ENCODE measurements around the gene ADCY5.

ADCY5 gene

DNA sequence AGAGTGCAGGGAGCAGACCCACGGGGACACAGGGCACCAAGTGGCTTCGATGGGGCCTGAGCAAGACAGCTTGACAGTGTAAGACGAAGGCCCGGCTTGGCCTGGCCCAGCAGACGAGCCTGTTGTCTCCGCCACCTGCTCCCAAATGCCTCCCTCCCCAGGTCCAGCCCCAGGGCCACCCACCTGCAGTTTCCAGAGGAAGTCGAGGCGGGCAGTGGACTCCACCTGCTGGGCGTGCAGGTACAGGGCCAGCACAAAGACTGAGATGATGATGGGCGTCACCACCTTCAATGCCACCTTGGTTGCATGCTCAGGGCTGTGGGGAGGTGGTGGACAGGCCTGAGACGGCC lies 153.0 kb downstream of the ADCY5 start:
- H3K9me3 Mint-ChIP-seq (ENCODE audit: low read depth): no peaks in the 10 kb centered on the region
- H3K27me3 Mint-ChIP-seq: no peaks in the 10 kb centered on the region
- no peak overlapping the region for H3K27ac Mint-ChIP-seq
- H3K4me3 Mint-ChIP-seq: no peak overlapping the region
- no peaks in the 10 kb centered on the region for H3K4me1 Mint-ChIP-seq (ENCODE audit: low read depth)
- no peaks in the 10 kb centered on the region for H3K36me3 Mint-ChIP-seq

DNA sequence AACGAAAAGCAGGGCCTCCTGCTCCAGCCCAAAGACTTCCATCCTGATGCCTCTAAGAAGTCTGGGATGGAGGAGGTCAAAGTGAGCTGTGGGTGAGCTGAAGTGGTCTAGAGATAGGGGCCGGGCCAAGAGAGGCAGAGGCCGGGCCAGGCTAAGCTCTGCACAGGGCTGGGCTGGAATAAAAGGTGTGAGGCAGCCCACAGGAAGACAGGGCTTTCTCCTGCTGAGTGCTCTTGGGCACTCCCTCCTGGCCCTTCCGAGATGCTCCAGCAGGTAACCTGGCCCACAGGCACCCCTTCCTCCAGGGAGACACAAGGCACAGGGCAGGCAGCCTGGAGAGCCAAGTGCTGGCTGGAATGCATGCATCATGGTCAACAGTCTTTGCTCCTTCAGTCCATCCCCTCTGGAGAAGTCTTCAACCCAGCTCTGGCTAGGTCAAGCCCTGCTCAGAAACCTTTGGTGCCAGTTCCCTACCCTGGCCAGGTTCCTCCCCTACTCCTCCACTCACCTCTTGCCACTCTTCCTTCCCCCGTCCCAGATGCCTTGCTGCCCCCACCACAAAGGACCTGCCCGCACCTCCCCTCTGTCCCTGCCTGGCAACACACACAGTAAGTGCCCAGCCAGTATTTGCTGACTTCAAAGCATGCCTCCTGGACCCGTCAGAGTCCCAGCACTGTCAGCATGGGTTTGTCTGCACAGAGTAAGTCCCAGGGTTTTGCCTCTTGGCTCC lies 153.6 kb downstream of the ADCY5 start:
- no peaks in the 10 kb centered on the region for H3K36me3 Mint-ChIP-seq
- H3K4me3 Mint-ChIP-seq: no peak overlapping the region
- no peak overlapping the region for H3K27ac Mint-ChIP-seq
- no peaks in the 10 kb centered on the region for H3K27me3 Mint-ChIP-seq
- no peaks in the 10 kb centered on the region for H3K9me3 Mint-ChIP-seq (ENCODE audit: low read depth)
- no peaks in the 10 kb centered on the region for H3K4me1 Mint-ChIP-seq (ENCODE audit: low read depth)

DNA sequence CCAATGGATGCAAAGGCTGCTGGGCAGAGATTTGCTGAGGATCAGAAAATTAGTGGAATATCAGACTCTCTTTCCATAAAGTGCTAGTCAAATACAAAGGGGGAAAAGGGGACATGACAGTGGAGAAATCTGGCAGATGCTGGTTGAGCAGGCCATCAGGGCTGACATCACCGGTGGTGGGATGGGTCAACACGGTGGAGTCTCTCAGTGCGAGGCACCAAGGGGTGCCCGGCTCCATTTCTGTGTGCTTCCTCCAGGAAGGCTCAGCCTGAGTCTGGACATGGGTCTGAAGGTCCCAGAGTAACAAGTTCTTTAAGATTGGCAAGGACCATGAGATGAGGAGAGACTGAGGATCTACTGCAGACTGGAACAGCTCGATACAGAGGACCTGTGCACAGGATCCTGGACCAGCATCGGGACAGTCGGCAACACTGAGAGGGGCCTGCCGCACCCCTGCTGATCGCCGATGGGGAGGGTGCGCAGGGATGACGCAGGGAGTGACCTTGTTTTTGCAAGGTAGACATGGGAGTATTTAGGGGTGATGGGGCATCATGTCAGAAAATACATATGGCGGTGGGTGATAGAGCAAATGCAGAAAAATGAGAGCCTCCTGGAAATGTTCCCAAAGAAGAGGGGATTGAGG lies 154.5 kb downstream of the ADCY5 start:
- Mint-ChIP-seq H3K4me1 (ENCODE audit: low read depth) (no peaks in the 10 kb centered on the region), H3K9me3 (ENCODE audit: low read depth) (no peaks in the 10 kb centered on the region), H3K27ac (no peak overlapping the region), H3K36me3 (no peaks in the 10 kb centered on the region), H3K4me3 (no peak overlapping the region), H3K27me3 (no peaks in the 10 kb centered on the region)

DNA sequence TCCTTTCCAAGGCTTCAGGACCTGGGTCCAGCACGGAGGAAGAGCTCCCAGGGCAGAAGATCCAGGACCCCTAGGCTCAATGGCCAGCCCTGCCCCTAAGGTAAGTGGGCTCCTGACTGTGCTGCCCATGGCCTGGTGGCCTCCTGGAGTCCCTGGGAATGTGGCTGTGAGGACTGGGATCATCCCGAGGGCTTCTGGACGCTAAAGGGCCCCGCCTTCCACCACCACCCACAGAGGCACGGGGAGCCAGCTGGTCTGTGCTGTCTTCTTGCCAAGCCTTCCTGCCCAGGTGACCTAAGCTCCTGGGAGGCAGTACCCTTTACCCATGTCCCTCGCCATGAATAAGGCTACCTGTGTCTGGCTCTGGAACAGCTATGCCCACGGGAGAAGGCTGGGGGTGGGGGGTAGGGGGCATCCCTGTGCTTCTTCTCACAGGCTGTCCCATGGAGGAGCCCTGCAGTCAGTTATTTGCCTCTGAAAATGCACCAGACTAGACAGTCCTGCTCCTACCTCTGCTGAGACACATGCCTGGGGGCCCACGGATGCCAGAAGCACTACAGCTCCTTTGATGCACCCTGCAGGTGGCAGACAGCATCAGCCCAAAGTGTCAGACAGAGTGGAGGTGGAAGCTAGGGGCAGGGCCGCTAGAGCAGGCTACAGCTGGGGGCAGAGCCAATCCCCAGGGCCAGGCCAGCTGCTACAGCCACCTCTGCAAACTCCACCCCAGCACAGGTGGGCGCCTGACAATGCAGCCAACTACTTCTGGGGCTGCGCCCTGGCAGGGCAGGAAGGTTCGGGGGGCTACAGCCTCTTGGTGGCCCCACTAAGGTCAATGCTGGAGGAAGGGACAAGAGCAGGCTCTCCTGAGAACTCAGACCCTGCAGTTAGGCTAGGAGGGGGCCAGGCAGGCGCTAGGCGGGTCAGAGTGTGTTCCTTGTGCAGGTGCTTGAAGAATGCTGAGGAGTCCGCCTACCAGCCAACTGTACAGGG lies 156.3 kb downstream of the ADCY5 start:
- Mint-ChIP-seq H3K4me3 (no peak overlapping the region), H3K9me3 (ENCODE audit: low read depth) (no peaks in the 10 kb centered on the region), H3K27me3 (no peaks in the 10 kb centered on the region), H3K36me3 (no peaks in the 10 kb centered on the region), H3K27ac (no peak overlapping the region), H3K4me1 (ENCODE audit: low read depth) (no peaks in the 10 kb centered on the region)

DNA sequence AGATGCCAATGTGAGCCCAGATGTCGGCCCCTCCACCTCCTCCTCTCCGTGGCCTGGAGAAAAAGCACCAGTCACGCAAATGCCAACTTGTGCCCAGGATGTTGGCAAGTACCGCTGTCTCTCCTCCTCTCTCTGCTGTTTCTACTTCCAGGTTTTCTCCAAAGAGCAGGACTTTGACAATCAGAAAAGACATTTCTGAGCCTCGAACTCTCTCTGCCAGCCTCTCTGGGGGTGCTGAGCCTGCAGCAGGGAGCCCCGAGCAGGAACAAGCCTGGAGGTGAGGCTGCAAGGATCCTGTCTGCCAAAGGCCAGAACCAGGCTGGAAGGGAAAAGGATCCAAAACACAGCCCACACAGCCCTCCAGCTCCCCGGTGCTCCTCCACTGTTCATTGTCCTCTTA lies 157.5 kb downstream of the ADCY5 start:
- H3K4me1 Mint-ChIP-seq (ENCODE audit: low read depth): no peaks in the 10 kb centered on the region
- H3K9me3 Mint-ChIP-seq (ENCODE audit: low read depth): no peaks in the 10 kb centered on the region
- no peak overlapping the region for H3K27ac Mint-ChIP-seq
- no peaks in the 10 kb centered on the region for H3K27me3 Mint-ChIP-seq
- H3K4me3 Mint-ChIP-seq: no peak overlapping the region
- no peaks in the 10 kb centered on the region for H3K36me3 Mint-ChIP-seq

DNA sequence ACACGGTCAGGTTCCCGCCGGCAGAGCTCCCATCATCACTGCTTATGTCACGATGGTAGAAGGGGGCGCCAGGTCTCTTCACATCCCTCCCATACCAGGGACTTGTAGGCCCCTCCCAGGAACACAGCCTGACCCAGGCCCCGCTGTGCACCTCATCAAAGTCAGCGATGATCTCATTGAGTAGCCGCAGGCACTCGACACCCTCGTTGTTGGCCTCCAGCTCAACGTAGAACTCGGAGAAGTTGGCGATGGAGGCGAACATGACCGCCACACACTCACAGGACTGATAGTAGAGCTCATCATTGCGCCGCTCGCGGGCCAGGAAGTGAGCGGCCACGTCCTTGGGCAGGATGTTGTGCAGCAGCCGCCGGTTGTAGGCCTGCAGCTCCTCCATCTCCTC lies 157.9 kb downstream of the ADCY5 start:
- no peaks in the 10 kb centered on the region for H3K9me3 Mint-ChIP-seq (ENCODE audit: low read depth)
- no peak overlapping the region for H3K27ac Mint-ChIP-seq
- no peaks in the 10 kb centered on the region for H3K27me3 Mint-ChIP-seq
- no peak overlapping the region for H3K4me3 Mint-ChIP-seq
- H3K4me1 Mint-ChIP-seq (ENCODE audit: low read depth): no peaks in the 10 kb centered on the region
- H3K36me3 Mint-ChIP-seq: no peaks in the 10 kb centered on the region

DNA sequence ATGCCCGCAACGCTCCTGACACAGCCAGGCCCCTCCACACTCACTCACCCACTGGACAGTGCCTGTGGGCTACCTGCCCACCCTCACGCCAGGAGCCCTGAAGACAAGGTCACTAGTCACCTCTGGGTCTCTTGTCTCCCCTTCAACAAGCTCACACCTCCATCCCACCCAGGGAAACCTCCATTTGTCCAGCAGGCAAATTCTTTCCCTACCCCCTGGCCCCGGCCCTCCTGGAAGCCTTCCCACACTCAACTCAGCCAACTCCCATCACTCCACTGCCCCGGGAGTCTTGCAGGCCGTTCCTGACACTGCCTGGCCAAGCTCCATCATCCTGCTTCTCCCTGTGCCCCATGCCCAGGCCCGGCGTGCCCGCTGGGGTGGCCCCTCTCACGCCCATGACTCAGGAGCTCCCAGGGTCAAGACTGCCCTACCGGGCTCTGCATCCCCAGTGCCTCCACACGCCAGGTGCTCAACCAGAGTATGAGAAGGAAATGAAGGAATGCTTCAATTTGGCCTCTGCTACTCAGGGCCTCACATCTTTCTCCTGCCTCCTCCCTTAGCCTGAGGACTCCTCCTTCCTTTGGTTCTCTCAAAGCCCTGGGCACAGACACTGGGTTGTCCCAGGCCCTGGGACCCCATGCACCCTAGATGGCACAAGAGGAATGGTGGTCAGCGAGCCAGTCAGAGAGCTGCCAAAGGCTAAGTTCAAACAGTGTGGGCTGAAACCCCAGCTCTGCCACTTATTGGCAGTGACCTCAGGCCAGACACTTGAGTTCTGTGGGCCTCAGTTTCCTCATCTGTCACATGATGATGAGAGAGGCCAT lies 158.6 kb downstream of the ADCY5 start:
- H3K36me3 Mint-ChIP-seq: no peaks in the 10 kb centered on the region
- no peaks in the 10 kb centered on the region for H3K9me3 Mint-ChIP-seq (ENCODE audit: low read depth)
- no peak overlapping the region for H3K4me3 Mint-ChIP-seq
- no peaks in the 10 kb centered on the region for H3K27me3 Mint-ChIP-seq
- H3K27ac Mint-ChIP-seq: no peak overlapping the region
- H3K4me1 Mint-ChIP-seq (ENCODE audit: low read depth): no peaks in the 10 kb centered on the region

DNA sequence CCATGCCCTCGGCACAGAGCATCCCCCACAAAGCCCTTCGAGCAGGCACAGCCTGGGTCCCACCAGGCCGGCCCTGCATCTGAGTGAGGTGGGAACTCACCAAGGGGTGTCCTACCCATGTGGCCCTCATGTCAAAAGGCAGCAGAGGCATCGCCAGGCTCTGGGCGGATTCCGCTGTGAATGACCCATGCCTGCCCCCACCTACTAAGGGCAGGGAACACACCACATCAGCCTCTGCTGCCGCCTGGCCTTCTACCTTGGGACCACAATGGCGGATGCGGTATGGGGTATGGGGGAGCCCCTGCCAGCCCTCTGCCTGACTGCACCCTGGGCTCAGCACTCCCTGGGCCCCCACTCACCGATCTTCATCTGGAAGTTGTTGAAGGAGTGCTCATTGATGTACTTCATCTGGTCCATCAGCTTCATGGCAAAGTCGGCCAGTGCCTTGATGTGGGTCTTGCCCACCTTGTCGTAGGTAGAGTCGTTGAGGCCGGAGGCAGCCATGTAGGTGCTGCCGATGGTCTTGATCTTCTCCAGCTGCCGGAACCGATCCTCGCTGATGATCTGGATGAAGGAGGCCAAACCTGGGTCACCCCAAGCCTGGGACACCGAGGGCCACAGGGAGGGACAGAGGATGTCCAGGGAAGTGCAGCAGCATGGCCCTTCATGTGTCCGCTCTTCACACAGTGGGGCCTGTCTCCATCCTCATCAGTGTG lies 159.3 kb downstream of the ADCY5 start:
- Mint-ChIP-seq H3K9me3 (ENCODE audit: low read depth) (no peaks in the 10 kb centered on the region), H3K4me3 (no peak overlapping the region), H3K27me3 (no peaks in the 10 kb centered on the region)

DNA sequence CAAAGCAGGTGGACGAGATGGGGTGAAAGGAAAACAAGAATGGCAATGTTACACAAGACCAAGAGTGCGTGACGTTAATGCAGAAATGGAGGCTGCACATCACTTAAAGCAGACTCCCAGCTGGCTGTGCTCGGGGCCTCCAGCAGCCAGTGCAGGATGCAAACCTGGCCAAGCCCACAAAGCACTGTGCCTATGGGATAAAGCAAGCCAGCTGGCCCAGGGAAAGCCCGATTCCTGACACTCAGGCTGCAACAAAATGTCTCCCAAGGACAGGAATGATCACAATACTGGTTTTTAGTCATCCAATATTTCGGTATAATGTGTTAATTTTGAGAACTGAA lies 161.0 kb downstream of the ADCY5 start:
- no peaks in the 10 kb centered on the region for H3K36me3 Mint-ChIP-seq
- no peaks in the 10 kb centered on the region for H3K4me1 Mint-ChIP-seq (ENCODE audit: low read depth)
- no peak overlapping the region for H3K4me3 Mint-ChIP-seq
- H3K27me3 Mint-ChIP-seq: no peaks in the 10 kb centered on the region
- H3K27ac Mint-ChIP-seq: no peak overlapping the region
- no peaks in the 10 kb centered on the region for H3K9me3 Mint-ChIP-seq (ENCODE audit: low read depth)

More for the DNA sequence above, 159.3 kb downstream of the ADCY5 start:
- no peaks in the 10 kb centered on the region for H3K4me1 Mint-ChIP-seq (ENCODE audit: low read depth)
- H3K36me3 Mint-ChIP-seq: no peaks in the 10 kb centered on the region
- H3K27ac Mint-ChIP-seq: no peak overlapping the region

DNA sequence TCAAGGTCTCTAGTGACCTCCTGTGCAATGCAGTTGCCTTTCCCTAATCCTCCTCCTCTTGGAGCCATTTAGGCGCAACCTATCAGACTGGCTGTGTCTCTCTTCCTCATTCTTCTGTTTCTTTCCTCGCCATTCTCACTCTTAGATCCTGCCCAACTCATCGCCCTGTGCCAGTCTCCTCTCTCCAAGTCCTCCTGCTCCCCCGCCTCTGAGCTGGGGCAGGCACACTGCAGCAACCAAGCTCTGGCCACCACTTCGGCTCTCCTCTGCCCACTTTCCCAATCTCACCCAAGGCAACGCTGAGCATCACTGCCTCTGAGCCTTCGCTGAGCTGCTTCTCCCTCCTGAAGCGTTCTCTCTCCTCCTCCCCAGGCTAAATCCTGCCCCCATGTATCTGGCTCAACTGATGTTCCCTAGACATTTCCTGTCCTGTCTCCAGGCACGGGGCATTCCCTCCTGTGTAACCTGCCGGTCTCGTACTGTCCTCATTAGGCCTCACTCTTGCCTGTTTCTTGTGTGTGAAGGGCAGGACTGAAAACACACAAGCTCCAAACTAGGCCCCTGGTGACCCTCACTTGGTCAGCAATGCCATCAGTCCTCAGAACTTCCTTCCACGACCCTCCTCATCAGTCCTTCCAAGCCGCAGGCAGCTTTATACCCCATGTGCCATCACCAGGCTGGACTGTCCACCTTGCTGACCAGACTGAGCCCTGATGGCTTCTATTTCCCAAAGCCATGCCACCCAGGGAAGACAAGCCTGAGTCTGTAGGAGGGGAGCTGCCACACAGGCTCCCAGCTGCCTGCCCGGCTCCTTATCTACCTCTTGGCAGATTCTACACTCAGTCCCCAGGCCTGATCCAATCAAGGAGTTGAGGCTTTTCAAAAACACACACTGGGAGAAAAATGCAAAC lies 161.6 kb downstream of the ADCY5 start:
- no peak overlapping the region for H3K4me3 Mint-ChIP-seq
- no peaks in the 10 kb centered on the region for H3K36me3 Mint-ChIP-seq
- H3K9me3 Mint-ChIP-seq (ENCODE audit: low read depth): no peaks in the 10 kb centered on the region
- no peaks in the 10 kb centered on the region for H3K4me1 Mint-ChIP-seq (ENCODE audit: low read depth)
- H3K27me3 Mint-ChIP-seq: no peaks in the 10 kb centered on the region
- no peak overlapping the region for H3K27ac Mint-ChIP-seq

DNA sequence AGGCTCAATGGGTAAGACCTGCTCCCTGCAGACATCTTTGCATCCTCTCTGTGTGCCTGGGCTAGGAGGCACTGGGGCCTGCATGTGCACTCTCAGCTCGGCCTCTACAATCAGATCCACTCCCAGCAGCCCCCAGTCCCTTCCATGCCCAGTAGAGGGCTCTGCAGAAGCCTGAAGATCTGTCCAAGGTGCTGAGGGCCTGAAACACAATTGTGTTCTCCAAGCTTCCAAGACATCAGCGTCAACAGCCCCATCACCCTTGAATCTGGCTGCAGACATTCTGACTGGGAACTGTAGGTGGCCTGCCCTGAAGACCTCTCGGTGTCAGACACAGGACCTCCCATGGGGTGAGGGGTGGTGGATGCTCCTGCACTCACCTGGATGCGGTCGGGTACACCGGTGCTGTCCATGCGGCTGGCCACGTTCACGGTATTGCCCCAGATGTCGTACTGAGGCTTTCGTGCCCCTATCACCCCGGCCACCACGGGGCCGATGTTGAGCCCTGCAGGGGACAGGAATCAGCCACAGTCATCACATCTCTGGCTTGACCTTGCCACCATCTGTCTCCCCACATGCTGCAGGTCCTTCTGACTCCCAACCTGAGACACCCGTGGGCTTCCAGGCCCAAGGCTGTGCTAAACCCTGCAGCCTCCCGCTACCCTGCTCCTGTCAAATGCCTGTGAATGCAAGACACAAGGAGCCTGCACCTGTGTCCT lies 162.4 kb downstream of the ADCY5 start:
- Mint-ChIP-seq H3K4me1 (ENCODE audit: low read depth) (no peaks in the 10 kb centered on the region), H3K27me3 (no peaks in the 10 kb centered on the region), H3K9me3 (ENCODE audit: low read depth) (no peaks in the 10 kb centered on the region), H3K36me3 (no peaks in the 10 kb centered on the region), H3K27ac (no peak overlapping the region), H3K4me3 (no peak overlapping the region)

DNA sequence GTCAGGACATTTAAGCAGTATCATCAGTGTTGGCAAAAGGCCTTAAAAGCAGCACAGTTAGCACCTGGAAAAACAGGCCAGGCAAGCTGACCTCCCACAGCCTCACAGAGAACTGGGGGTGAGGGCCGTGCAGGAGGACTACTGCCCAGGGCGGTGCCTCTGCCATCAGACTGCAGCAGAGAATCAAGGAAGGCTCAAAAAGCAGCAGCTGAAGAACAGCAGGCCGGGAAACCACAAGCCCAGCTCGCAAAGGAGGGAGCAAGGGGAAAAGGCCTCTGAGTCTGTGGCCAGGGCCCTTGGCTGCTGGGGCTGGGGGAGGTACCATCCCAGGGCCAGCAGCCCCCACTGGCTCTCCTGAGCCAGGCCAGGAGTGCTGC lies 163.0 kb downstream of the ADCY5 start:
- Mint-ChIP-seq H3K4me3 (no peak overlapping the region), H3K9me3 (ENCODE audit: low read depth) (no peaks in the 10 kb centered on the region), H3K27ac (no peak overlapping the region), H3K36me3 (no peaks in the 10 kb centered on the region), H3K27me3 (no peaks in the 10 kb centered on the region), H3K4me1 (ENCODE audit: low read depth) (no peaks in the 10 kb centered on the region)

DNA sequence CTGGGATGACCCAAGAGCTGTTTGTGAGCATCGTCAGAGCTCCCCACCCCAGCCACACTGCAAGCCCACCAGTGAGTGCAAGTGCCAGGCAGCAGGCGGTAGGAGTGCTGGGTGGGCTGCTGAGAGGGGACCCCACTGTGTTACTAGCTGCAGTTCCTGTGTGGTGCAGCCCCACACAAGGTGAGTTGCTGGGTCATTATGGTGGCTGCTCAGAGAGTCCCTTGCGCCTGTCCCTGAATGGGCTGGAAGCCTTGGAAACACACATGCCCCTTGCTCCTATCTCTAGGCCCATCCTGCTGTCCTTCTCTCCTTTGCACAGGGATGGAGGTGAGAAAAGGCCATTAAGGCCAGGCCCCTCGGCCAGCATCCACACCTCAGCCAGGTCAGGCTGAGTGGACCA lies 163.4 kb downstream of the ADCY5 start:
- Mint-ChIP-seq H3K36me3 (no peaks in the 10 kb centered on the region), H3K27me3 (no peaks in the 10 kb centered on the region), H3K9me3 (ENCODE audit: low read depth) (no peaks in the 10 kb centered on the region), H3K4me3 (no peak overlapping the region), H3K4me1 (ENCODE audit: low read depth) (no peaks in the 10 kb centered on the region), H3K27ac (no peak overlapping the region)

Data from activated naive CD8-positive, alpha-beta T cell (primary cell).